Osteocyte (in vitro differentiated cells): ENCODE measurements around the gene CFAP46. TPM values are rescaled to one million over a fixed set of nuclear protein-coding genes. Genes with fewer than 3 reads are reported as not detected.

Experiments used
- DNase-seq: peaks from one replicate; pipeline ENCODE4 v3.0.0; 2021; ENCODE audit warnings: mixed read lengths; ENCODE audit not compliant: unreplicated experiment; ENCODE audit errors: extremely low spot score
- H3K27ac Mint-ChIP-seq: one replicate; pipeline ENCODE4 v1.8.0; 2021; ENCODE audit warnings: mild to moderate bottlenecking, mixed read lengths; ENCODE audit not compliant: unreplicated experiment
- H3K27me3 Mint-ChIP-seq: one replicate; pipeline ENCODE4 v1.8.0; 2021; ENCODE audit warnings: mixed read lengths; ENCODE audit not compliant: unreplicated experiment
- H3K36me3 Mint-ChIP-seq: one replicate; pipeline ENCODE4 v1.8.0; 2021; ENCODE audit warnings: mixed read lengths; ENCODE audit not compliant: unreplicated experiment
- H3K4me1 Mint-ChIP-seq: one replicate; pipeline ENCODE4 v1.8.0; 2021; ENCODE audit warnings: mixed read lengths; ENCODE audit not compliant: unreplicated experiment
- H3K4me3 Mint-ChIP-seq: one replicate; pipeline ENCODE4 v1.8.0; 2021; ENCODE audit warnings: mild to moderate bottlenecking, moderate library complexity, mixed read lengths; ENCODE audit not compliant: unreplicated experiment
- H3K9me3 Mint-ChIP-seq: one replicate; pipeline ENCODE4 v1.8.0; 2021; ENCODE audit warnings: mixed read lengths; ENCODE audit not compliant: unreplicated experiment
- total RNA-seq: library from RNA; stranded (reverse); gene quantifications from 2 replicates; pipeline ENCODE4 v1.2.1, GENCODE V29; 2021
- TF ChIP-seq, protein P1 (sequence below): fragments of 200-600 bp; sonication (generic); IDR thresholded peaks from 2 replicates; pipeline ENCODE4 v1.5.0; 2021; ENCODE audit warnings: antibody characterized with exemption, mild to moderate bottlenecking, moderate library complexity

CFAP46 gene
- total RNA-seq, 1 donor from 2014 or later, result 0.56 TPM

DNA sequence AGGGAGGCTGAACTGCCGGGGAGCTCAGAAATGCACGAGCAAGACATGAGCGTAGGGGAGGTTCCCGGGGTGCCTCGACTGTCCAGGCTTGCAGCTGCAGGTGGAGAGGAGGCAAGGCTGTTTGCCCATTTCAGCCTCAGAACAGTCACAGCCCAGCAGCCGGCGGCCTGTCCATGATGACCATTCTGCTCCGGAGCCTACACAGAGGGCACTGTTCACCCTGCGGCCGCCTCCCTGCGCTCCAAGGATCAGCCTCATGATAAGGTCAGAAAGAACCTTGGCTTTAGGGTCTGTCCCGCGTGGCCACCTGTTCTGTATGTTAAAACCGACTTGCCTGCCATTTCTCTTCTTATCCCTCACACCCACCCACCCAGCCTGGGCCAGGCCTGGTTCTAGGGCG lies 21.9 kb upstream of the CFAP46 start:
- TF ChIP-seq, protein P1, sequence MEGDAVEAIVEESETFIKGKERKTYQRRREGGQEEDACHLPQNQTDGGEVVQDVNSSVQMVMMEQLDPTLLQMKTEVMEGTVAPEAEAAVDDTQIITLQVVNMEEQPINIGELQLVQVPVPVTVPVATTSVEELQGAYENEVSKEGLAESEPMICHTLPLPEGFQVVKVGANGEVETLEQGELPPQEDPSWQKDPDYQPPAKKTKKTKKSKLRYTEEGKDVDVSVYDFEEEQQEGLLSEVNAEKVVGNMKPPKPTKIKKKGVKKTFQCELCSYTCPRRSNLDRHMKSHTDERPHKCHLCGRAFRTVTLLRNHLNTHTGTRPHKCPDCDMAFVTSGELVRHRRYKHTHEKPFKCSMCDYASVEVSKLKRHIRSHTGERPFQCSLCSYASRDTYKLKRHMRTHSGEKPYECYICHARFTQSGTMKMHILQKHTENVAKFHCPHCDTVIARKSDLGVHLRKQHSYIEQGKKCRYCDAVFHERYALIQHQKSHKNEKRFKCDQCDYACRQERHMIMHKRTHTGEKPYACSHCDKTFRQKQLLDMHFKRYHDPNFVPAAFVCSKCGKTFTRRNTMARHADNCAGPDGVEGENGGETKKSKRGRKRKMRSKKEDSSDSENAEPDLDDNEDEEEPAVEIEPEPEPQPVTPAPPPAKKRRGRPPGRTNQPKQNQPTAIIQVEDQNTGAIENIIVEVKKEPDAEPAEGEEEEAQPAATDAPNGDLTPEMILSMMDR, result no peak
- H3K27ac Mint-ChIP-seq, result no peak overlapping the region
- H3K4me1 Mint-ChIP-seq, result peaks cover 8% of the 10 kb centered on the region
- no peaks in the 10 kb centered on the region for H3K36me3 Mint-ChIP-seq
- peaks cover 25% of the 10 kb centered on the region for H3K27me3 Mint-ChIP-seq
- H3K9me3 Mint-ChIP-seq, result no peaks in the 10 kb centered on the region
- H3K4me3 Mint-ChIP-seq, result no peak overlapping the region
- DNase-seq, result no peak

DNA sequence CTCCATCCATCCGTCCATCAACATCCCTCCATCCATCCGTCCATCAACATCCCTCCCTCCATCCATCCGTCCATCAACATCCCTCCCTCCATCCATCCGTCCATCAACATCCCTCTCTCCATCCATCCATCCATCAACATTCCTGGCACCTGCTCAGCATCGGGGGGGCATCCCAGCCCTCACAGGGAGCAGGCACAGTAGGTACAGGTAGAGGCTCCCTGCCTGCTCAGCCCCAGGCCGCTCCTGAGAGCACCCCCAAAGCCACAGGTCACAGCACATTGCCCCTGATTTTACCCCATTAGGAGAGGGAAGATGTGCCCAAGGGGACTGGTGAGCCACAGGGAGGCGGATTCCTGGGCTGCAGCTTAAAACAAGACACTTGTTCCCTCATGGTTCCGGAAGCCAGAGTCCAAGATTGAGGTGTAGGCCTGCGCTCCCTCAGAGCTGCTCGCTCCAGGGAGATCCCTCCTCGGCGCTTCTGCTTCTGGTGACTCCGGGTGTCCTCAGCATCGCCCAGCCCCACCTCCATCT lies 21.1 kb upstream of the CFAP46 start:
- Mint-ChIP-seq H3K27me3 (peaks cover 18% of the 10 kb centered on the region), H3K36me3 (no peaks in the 10 kb centered on the region), H3K27ac (no peak overlapping the region), H3K9me3 (no peaks in the 10 kb centered on the region), H3K4me1 (peaks cover 8% of the 10 kb centered on the region), H3K4me3 (no peak overlapping the region)
- no peak for DNase-seq
- TF ChIP-seq, protein P1, result no peak

DNA sequence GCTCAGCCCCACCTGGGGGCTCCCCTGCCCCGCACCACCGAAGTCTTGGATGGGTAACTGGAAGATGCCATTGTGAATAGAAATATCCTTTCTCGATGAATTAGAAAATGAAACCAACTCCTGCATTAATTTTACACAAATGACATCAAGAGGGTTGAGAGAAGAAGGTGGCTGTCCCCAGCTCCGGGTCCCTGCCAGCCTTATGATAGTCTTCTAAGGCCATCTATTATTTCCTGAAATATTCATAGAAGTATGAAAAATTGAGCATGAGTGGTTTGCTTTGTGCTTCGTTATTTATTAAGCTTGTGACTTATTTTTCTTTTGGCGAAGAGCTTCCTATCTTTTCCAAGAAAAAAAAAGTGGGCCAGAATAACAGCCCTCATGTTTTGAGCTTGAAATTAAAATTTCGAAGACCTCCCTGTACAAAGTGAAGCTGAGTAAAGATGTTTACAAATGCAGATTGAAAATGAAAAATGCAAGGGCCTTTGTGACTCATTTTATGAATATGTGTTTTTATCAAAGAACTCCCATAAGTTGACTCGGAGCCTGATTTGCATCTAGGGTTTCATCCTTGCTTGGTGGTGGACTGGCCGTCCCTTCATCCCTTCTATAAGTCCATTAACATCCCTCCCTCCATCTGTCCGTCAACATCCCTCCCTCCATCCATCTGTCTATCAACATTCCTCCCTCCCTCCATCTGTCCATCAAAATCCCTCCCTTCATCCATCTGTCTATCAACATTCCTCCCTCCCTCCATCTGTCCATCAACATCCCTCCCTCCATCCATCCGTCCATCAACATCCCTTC lies 20.5 kb upstream of the CFAP46 start:
- Mint-ChIP-seq H3K36me3 (no peaks in the 10 kb centered on the region), H3K4me1 (peaks cover 8% of the 10 kb centered on the region), H3K27me3 (peaks cover 18% of the 10 kb centered on the region), H3K4me3 (peak overlapping the region; percentile 78), H3K27ac (no peak overlapping the region), H3K9me3 (no peaks in the 10 kb centered on the region)
- TF ChIP-seq, protein P1, result no peak
- no peak for DNase-seq

DNA sequence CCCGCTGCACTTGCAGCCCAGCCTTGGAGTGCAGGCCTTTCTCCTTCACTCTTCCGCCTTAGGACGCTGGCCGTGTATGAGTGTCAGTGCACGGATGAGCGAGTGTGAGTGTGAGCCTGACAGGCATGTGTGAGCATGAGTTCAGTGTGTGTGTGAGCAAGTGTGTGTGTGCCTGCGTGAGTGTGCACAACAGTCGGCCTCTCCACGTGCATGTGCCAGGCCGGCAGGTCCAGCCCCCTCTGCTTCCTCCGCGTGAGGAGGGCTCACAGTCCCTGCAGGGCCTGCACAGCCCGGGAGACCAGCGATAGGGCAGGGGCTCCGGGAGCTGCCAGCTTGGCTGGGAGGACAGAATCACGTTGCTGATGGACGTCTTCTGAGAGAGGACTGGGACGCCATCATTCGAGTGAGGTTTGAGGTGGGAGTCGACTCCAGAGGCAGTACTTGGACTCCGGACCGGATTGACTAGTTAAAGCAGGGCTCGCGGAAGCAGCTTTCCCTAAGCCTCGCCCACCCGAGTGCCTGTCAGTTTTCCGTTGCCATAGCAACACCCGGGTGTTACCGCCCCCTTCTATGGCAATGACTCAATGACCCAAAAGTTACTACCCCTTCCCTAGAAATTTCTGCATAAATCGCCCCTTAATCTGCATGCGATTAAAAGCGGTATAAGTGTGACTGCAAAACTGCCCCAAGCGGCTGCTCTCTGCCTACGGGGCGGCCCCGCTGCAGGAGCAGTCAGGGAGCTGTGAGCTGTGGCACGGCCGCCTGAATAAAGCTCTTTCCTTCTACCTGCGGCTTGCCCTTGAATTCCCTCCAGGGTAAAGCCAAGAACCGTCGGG lies 19.6 kb upstream of the CFAP46 start:
- Mint-ChIP-seq H3K27ac (no peak overlapping the region), H3K4me1 (peaks cover 8% of the 10 kb centered on the region), H3K36me3 (no peaks in the 10 kb centered on the region), H3K4me3 (peak overlapping the region; percentile 78), H3K9me3 (no peaks in the 10 kb centered on the region), H3K27me3 (peaks cover 18% of the 10 kb centered on the region)
- TF ChIP-seq, protein P1, result no peak
- DNase-seq, result no peak

DNA sequence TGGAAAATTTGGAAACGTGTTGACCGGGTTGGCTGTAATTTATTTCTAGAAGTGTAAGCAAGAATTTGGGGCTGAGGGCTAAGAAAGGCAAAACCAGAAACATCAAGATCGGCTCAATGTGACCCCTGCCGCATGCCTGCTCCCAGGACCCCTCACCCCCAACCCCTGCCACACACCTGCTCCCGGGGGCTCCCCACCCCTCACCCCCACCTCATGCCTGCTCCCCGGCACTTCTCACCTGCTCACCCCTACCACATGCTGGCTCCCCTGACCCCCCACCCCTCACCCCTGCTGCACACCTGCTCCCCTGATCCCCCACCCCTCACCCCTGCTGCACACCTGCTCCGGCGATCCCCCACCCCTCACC lies 19.0 kb upstream of the CFAP46 start:
- Mint-ChIP-seq H3K9me3 (no peaks in the 10 kb centered on the region), H3K36me3 (no peaks in the 10 kb centered on the region), H3K4me1 (peaks cover 8% of the 10 kb centered on the region), H3K27me3 (peaks cover 21% of the 10 kb centered on the region), H3K27ac (no peak overlapping the region), H3K4me3 (no peak overlapping the region)
- TF ChIP-seq, protein P1, result no peak
- DNase-seq, result no peak
